HG02759 (cell line): ENCODE data around the gene HK1.
"Not testable (repeated sequence)": the region's sequence is repeated elsewhere in the genome, so short reads cannot be mapped to it uniquely, and the experiment has no call there.

Experiments used
- ATAC-seq: cut with Tn5 transposase; IDR thresholded peaks from one replicate; pipeline ENCODE4 v1.9.1; 2021; ENCODE audit warnings: mild to moderate bottlenecking, moderate library complexity; ENCODE audit not compliant: unreplicated experiment

The HK1 gene

GRCh38 chr10:69253171-69253570 is 25.1 kb upstream of the HK1 start:
- no peak for ATAC-seq

GRCh38 chr10:69254877-69255276 is 23.4 kb upstream of the HK1 start:
- no peak for ATAC-seq

DNA sequence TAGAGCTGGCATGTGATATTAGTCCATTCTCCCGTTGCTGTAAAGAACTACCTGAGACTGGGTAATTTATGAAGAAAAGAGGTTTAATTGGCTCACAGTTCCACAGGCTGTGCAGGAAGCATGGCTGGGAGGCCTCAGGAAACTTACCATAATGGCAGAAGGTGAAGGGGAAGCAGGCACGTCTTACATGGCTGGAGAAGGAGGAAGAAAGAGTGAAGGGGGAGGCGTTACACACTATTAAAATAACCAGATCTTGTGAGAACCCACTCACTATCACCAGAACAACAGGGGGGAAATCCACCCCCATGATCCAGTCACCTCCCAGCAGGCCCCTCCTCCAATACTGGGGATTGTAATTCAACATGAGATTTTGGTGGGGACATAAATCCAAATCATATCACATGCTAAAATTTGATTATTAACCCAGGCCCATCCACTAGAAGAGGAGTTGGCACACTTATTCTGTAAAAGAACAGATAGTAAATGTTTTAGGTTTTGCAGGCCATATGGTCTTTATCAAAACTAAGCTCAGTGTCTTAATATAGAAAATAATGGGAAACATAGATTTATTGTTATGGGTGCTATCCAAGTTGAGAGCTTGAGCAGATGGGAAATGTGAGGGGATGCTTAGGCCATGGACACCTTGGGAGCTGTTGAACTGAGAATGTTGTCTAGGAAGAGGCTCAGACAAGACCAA is 18.6 kb upstream of the HK1 start:
- no peak for ATAC-seq

DNA sequence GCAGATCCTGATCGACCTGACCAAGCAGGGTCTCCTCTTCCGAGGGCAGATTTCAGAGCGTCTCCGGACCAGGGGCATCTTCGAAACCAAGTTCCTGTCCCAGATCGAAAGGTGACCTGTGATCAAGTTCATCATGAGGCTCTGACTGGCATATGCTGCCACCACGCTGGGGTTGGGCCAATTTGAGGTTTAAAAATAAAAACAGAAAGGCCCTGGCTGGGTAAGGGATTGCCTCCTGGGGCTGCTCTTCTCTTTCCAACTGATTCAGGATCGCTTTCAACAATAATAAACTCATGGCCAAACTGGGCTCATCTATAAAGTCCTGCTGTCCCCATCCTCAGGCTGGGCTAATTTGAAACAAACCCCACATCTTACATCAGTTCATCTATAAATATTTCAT is 17.1 kb upstream of the HK1 start:
- no peak for ATAC-seq

DNA sequence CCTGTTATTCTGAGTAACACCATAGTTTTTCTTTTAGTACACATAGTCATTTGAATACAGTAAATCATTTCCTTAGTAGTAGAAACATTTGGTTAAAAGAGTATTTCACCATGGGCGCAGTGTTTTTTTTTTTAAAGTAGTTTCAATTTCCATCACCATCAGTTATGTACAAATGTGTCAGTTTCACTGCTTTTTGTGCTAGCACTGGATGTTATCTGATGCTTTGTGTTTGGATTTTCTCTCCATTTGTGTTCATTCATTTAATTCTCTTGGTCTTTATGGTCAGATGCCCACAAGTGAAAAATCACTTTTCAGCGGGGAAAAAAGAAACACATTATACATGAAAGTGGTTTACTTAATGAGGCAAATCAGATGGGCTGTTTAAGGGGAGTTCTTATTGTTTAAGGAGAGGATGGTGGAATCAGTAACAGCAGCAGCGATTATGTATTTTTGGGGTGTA is 16.0 kb upstream of the HK1 start:
- no peak for ATAC-seq

DNA sequence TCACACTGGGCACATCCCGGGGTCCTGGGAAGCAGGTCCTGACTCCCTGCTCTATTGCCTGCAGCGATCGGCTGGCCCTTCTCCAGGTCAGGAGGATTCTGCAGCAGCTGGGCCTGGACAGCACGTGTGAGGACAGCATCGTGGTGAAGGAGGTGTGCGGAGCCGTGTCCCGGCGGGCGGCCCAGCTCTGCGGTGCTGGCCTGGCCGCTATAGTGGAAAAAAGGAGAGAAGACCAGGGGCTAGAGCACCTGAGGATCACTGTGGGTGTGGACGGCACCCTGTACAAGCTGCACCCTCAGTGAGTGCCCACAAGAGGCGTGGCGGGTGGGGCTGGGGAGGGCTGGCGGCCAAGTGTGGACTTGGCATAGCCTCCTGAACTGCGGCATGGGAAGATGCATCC is 12.8 kb upstream of the HK1 start:
- ATAC-seq, result no peak

DNA sequence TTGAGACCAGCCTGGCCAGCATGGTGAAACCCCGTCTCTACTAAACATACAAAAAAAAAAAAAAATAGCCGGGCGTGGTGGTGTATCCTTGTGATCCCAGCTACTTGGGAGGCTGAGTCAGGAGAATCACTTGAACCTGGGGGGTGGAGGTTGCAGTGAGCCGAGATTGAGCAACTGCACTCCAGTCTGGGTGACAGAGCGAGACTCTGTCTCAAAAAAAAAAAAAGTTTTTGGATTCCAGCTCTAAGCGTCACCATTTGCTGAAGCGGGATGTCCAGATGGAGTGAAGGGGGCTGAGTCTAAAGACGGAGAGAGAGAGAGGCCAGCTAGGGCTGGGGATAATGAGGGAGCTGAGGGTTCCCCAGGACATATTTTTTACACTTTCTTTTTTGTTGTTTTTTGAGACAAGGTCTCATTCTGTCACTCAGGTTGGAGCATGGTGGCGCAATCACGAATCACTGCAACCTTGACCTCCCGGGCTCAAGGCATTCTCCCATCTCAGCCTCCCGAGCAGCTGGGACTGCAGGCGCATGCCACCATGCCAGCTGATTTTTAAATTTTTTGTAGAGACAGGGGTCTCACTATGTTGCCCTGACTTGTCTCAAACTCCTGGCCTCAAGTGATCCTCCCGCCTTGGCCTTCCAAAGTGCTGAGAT is 9.4 kb upstream of the HK1 start:
- no peak for ATAC-seq

GRCh38 chr10:69269761-69270160 is 8.5 kb upstream of the HK1 start:
- no peak for ATAC-seq

- ATAC-seq, result no peak
These were observed 7.3 kb upstream of the HK1 start for GRCh38 chr10:69270990-69271389.

- no peak for ATAC-seq
These were observed 5.7 kb upstream of the HK1 start for GRCh38 chr10:69272624-69273023.

DNA sequence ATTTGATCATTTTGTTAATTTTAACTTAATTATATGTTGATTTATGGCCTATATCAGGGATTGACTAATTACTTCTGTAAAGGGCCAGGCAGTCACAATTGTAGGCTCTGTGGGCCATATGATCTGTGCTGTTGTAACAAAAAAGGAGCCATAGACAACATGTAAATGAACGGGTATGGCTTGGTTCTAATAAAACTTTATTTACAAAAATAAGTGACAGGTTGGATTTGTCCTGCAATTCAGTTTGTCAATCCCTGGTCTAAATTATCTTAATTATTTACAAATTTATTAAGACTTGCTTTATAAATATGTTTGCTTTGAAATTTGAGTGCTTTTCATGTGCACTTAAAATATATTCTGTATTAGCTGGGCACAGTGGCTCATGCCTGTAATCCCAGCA is 2.9 kb upstream of the HK1 start:
- ATAC-seq, result no peak

DNA sequence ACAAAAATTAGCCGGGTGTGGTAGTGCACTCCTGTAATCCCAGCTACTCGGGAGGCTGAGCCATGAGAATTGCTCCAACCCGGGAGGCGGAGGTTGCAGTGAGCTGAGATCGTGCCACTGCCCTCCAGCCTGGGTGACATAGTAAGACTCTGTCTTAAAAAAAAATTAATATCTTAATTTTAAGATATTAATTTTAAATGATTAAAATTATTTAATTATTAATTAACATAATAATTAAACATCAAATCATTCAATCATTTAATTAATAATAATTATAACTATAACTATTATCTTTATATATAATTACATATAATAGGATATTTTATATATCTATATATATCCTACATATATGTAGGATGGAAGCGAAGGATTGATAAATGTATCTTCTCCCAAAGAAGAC is 1.8 kb upstream of the HK1 start:
- no peak for ATAC-seq

- ATAC-seq, result no peak
These were observed 814 bp downstream of the HK1 start for GRCh38 chr10:69279110-69279509.

GRCh38 chr10:69281507-69282413 is 3.5 kb downstream of the HK1 start:
- no peak for ATAC-seq

- ATAC-seq, result not testable (repeated sequence)
These were observed 6.1 kb downstream of the HK1 start for GRCh38 chr10:69284402-69284801.

GRCh38 chr10:69285699-69286098 is 7.4 kb downstream of the HK1 start:
- ATAC-seq, result no peak

DNA sequence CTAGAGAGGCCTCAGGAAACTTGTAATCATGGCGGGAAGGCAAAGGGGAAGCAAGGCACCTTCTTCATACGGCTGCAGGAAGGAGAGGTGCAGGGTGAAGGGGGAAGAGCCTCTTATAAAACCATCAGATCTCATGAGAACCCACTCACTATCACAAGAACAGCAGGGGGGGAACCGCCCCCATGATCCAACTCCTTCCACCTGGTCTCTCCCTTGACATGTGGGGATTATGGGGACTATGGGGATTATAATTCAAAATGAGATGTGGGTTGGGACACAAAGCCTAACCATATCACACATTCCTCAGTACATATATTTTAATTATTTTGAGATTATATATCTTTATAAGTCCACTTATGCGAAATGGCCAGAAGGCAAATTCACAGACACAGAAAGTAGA is 8.9 kb downstream of the HK1 start:
- no peak for ATAC-seq

DNA sequence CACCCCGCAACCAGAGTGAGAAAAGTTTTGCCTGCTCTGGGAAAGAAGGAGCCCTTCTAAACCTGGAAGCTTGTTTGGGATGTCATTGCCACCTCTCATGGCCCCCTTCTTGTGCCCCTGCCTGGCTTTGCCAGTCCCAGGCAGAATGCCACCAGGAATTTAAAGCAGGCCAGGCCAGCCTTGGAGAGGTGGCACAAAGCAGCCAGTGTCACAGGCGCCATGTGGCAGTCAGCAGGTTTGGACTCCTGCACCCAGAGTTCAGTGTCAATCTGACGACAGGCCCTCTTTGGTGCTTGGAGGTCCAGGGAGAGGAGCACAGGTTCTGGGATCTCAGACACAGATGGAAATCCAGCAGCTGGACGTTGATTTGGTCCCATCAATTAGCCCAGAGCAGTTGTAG is 12.7 kb downstream of the HK1 start:
- no peak for ATAC-seq

GRCh38 chr10:69292459-69292858 is 14.2 kb downstream of the HK1 start:
- ATAC-seq, result no peak

DNA sequence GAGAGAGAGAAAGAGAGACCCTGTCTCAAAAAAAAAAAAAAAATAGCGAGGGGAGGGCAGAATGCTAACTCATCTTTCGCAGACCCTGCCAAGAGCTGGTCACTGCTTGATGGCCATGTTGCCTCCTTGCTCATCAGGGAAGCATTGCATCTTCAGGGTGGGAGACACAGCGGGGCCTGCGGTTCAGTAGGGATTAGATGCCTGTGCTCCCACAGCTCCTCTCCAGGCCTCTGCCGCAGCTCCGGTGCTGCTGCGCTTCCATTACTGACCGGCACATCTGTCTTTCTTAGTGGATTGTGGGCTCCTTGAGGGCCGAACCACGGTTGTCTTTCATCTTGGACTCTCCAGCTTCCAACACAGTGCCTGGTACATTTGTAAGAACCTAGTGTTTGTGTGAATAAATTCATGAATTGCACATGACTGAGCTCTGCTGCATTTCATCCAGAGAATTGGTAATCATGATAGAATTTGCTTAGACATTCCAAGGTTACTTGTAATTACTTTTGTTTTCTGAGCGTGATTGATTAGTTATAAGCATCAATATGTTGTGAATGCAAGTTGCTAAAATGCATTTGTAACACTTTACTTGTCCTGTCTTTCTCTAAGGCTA is 16.8 kb downstream of the HK1 start:
- ATAC-seq, result no peak

DNA sequence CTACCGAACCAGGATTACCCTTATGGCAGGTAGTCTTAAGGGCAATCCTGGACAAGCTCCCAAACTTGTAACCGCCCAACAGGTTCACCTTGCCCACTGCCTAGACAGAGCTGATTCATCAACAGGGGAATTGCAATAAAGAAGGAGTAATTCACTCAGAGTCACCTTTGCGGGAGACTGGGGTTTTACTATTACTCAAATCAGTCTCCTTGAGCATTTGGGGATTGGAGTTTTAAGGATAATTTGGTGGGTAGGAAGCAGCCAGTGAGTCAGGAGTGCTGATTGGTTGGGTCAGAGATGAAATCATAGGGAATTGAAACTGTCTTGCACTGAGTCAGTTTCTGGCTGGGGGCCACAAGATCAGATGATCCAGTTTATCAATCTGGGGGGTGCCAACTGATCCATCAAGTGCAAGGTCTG is 25.3 kb downstream of the HK1 start:
- ATAC-seq, result no peak
